Stimulated activated CD4-positive, alpha-beta T cell treated with anti-CD3 and anti-CD28 coated beads, Interleukin-4, amount 100 ng/mL, for 4 hours (primary cell): ENCODE measurements around the gene SLC16A9.
"Not testable (repeated sequence)": the region's sequence is repeated elsewhere in the genome, so short reads cannot be mapped to it uniquely, and the experiment has no call there.

ENCODE experiments used
- DNase-seq, 2 experiments: peaks; one replicate each; pipeline ENCODE4 v3.0.0-alpha.2; 2020

Gene SLC16A9

DNA sequence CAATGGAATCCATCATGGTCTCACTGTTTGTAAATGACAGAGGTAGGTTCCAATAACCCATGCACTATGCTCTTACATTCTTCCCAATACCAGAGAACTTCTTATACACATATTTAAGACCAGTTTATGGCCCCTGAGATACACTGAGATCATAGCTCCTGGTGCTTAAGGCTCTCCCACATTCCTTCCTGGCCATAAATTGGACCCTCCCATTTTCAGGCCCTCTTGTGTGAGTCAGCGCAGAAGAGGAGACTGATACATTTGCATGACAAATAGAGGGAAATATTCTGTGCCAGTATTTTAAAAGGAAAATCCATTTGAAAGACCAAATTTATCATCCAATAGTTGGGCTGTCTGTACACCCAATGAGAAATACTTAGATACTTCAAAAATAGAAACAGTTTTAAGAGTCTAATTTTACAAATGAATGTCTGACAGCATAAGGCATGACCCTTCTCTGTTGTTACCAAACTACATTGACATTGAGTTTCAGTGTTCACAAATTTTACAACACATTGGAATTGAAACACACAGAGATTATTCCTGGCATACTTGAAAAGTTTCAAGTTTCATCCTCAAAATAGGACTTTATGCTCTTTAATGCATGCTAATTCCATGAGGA lies 35.3 kb downstream of the SLC16A9 start:
- DNase-seq: no peak

DNA sequence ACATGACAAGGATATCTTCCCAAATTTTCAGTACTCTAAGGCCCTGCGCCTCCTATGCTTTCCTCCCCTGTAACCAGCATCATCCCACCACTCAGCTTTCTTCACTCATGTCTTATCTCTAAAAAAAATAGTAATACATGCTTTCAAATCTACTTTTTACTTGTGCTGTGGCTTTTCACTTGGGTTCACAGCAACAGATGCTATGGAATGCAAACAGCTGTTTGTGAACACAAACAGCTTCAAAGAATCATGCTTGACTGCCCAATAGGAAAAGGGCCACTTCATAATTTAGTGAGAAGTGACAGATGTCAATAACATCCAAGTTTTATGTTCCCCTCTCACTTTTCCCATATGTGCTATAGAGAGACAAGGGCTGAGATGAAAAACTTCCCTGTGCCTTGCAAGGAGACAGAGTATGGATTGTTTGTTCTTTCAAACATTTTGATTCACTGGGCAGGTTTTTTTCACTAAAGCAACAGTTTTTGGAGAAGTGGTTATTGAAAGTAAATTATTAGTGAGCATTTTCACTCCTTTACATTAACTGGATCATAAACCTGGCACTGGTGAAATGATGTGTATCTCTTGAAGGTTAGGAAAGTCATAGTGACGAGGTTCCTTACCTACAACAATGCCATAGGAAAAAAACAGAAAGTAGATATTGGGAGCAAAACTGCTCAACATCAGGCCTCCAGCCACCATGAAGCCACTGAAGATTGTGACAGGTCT lies 37.3 kb downstream of the SLC16A9 start:
- no peak for DNase-seq

DNA sequence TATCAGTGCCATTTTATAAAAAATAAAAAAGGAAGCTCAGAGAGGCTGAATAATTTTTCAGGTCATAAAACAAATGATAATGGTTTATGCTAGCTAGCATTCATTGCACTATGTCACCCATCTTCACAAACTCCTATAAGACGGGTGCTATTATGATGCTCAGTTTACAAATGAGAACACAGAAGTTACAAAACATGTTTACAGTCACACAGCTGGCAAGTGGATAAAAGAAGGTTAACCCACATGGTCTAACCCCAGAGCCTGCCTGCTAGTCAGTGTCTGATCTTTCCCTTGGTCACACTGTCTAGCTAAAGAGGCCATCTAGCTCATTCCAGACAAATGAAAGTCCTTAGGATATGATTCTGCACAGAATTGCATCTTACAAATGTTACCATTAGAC lies 39.4 kb downstream of the SLC16A9 start:
- no peak for DNase-seq

DNA sequence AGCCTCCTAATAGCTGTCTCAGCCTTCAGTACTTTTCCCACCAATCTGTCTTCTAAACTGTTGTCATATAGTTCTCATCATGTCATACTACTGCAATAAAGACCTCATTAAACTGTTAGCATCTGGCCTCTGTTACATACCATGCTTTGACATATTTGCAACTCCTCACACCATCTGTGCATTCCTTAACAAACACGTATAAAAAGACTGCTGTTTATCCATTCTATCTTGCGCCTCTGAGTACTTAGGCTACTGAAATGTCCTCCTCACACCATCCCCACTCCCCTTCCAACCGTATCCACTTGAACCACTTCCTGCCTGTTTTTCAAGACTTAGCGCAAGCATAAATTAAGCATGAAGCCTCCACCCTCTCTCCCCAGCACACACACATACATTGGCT lies 41.6 kb downstream of the SLC16A9 start:
- DNase-seq: no peak

DNA sequence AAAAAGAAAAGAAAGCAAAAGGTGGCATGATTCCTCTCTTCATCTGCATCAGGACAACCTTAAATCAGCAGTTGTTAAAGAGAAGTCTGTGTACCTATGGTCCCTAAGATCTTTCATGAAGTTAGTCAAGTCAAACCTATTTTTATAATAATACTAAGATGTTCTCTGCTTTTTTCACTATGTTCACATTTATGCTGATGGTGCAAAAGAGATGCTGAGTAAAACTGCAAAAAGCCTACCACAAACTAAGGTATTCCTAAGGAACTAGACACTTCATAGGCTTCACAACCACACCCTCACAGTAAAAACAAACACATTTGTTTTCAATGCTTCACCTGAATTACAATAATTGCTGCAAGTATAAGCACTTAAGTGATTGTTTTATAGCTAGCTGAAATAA lies 43.3 kb downstream of the SLC16A9 start:
- no peak for DNase-seq

DNA sequence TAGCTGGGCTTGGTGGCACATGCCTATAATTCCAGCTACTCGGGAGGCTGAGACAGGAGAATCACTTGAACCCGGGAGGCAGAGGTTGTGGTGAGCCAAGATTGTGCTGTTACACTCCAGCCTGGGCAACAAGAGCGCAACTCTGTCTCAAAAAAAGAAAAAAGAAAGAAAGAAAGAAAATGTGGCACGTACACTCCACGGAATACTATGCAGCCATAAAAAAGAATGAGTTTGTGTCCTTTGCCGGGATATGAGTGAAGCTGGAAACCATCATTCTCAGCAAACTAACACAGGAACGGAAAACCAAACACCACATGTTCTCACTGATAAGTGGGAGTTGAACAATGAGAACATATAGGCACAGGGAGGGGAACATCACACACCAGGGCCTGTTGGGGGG lies 46.4 kb downstream of the SLC16A9 start:
- DNase-seq: not testable (repeated sequence)

DNA sequence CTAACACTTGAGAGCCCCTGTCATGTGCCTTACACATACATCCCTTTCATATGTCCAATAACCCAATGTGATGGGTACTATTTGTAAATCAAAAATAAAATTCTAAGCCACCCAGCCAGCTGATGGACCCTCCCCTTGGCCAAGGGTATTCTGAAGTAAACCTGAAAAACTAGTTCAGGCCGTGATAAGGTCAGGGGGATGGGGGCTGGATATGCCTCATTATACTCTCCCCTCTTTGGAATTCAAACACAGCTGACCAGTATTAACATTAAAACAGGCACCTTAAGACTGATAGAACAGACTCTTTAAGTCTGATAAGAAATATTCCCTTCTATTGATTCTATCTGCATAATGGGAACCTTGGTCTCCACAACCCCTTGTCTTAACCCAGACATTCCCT lies 51.9 kb downstream of the SLC16A9 start:
- no peak for DNase-seq

DNA sequence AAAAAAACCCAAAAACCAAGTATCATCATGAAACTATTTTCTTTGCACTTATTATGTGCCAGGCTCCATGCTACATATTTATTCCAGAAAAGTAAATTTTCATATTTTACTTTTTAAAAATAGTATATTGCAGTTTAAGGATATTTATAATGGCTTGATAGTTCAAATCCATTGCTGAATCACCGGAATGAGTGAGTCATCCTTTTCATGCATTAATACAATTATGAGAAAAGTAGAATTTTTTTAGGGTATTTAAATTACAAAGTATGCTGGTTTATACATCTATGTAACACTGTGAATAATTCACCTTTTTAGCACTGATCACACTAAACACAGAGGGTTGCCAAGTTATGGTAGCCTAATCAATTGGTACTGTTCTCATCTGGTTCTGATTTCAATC lies 54.3 kb downstream of the SLC16A9 start:
- DNase-seq: no peak

DNA sequence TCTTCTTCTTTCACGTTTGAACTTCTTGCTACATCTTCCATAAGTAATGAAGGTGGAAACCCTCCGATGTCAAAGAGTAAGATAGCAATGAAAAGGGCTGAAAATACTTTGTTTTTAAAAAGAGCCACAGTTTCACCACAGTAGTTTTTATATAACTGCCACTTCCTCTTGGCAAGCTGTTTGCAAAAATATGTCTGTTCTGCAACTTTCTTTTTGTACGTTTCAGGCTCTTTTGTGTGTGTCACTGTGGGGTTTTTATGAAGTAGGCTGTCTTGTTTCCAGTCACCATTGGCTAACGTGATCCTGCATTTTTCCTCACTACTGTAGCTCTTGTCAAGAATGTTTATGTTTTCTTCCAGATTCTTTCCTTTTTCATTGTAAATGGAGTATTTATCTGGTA lies 55.6 kb downstream of the SLC16A9 start:
- no peak for DNase-seq

DNA sequence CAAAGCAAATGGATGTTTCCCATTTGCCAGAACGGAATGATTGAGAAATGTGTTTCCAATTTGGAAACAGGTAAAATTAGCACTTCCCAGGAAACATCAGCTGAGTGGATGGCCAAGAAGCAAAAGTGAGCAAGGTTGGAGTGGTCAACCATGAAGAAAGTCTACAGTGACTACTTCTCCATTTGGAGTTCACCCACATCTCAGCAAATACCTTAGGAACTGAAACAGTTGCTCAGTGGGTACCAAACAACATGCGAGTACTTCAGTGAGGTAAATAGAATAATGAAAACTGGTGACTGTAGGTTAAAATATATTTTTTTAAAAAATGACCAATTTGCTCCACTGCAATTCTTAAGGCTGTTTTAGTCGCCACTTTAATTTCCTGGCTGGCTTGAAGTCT lies 57.7 kb downstream of the SLC16A9 start:
- DNase-seq: no peak

DNA sequence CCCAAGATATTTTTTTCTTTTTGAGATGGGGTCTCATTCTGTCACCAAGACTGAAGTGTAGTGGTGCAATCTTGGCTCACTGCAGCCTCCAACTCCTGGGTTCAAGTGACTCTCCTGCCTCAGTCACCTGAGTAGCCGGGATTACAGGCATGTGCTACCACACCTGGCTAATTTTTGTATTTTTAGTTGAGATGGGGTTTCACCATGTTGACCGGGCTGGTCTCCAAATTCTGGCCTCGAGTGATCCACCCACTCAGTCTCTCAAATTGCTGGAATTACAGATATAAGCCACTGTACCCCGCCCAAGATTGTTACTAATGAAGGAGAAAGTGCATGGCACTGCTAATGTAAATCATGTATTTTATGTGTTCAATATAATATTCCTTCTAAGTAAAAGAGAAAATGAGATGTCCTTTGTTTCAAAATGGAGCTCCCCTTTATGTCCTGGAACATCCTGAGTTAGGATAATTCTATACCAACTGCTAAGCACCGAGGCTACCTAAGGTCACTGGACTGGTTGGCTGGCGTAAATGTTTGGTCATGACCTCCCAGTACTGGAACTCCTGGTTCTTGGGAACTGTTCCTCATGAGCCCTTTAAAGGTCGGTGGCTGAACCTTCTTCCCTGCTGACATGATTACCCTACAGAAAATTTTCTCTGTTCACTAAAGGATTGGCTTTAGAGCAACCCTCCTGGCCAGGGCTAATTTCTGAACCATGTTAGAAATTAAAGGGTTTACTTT lies 59.9 kb downstream of the SLC16A9 start:
- no peak for DNase-seq

DNA sequence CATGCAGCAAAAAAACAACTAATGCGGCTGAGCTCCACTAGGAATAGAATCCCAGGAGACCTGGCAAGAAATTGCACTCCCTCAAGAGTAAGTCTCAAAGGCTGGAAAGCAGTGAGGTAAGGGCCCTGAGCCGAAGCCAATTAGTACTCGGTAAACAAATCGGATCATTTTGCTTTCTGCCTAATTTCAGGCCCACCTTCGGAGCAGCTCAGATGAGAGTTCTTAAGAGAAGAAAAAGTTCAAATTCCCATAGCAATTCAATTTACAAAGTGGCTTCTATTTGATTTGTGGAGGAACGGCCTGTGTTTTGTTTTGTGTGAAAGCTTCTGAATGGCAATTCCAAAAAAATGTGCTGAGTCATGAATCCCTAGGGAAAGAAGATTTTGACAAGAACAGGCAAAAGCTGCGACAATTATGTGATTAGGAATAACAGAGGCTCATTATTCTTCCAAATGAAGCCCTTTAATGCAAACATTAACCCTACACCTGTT lies 60.9 kb downstream of the SLC16A9 start:
- DNase-seq: no peak

DNA sequence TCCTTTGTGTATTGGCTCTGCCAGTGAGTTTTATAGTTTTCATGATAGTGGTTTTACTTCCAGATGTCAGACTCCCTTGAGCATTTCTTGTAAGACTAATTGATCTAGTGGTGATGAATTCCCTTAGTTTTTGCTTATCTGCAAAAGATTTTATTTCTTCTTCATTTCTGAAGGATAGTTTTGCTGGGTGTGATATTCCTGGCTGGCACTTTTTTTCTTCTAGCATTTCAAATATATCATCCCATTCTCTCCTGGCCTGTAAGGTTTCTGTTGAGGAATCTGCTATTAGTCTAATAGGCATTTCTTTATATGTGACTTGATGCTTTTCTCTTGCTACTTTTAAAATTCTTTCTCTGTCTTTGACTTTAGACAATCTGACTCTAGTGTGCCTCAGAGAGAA lies 64.8 kb downstream of the SLC16A9 start:
- no peak for DNase-seq

DNA sequence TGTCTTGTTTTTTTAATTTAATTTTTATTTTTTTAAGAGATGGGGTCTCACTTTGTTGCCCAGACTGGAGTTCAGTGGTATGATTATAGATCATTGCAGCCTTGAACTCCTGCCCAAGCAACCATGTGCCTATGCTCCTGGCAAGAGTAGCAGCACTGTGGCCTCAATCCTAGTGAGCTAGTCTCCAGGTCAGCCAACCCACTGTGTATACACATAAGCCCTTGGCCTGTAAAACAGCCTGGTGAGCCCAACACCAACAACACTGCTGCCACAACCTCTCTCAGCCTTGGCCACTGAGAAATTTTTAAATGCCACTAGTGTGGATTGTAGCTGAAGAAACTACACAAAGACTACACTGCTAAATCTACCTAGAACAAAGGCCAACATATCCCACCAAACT lies 68.0 kb downstream of the SLC16A9 start:
- not testable (repeated sequence) for DNase-seq

DNA sequence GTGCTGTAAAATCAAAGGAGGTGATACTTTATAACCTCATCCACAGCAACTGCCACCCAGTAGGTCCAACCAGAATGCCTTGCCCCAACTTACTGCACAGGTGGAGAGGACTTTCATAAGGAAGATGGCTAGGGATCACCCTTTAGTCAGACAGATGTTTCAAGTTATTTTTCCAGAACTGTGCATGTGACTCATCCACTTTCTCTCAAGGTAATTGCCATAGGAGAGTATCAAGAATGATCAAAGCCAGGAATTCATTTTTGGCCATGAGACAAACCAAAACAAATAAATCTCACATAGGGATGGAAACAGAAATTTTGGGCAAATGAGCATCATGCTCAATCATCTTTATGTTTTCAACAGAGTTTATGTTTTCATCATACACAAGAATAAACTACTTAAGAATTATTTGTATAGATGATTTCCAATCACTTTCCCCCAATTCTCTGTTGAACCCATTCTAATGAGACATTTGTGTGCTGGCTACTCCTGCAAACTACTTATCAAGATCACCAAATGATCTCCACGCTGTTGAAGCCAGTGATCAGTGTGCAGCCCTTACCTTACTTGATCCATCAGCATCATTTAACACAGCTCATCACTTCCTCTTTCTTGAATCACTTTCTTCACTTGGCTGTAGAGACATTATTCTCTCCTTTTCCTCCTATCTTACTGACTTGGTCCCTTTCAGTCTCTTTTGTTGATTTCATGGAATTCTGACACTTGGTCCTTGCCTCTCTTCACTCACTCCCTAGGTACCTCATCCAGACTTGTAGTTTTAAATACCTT lies 74.0 kb downstream of the SLC16A9 start:
- DNase-seq: no peak

DNA sequence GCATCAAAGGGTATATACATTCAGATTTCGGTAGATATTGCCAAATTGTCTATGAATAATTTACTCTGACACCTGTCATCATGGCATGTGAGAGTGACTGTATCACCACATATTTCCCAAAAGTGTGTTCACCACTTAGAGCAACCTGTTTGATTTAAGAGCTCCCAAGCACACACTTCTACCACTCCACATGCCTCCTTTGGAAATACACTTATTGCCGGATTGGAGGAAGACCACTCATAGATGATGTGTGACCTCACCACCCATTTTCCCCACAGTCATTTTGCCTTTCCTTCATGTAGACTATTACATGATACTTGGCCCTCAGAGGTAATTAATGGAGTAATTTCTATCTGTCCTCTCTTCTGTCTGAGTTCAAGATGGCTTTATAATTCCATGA lies 75.5 kb downstream of the SLC16A9 start:
- DNase-seq: no peak

DNA sequence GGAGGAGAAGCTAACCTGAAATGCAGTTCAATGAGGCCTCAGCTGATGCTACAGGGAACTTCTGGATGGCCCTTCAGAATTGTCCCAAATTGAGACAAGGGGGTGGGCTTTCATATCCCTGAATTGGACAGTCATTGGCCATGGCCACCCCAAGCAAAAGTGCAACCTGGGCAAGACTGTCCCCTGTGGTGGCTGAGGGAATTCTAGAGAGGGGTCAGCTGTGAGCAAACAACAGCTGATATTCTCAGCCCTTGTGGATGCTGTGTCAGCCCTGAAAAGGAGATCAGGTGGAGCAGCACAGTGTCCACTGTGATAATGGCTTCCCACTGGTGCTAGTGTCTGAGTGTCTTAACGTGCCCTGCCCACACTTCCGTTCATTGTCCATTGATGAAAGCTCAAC lies 76.6 kb downstream of the SLC16A9 start:
- DNase-seq: no peak

DNA sequence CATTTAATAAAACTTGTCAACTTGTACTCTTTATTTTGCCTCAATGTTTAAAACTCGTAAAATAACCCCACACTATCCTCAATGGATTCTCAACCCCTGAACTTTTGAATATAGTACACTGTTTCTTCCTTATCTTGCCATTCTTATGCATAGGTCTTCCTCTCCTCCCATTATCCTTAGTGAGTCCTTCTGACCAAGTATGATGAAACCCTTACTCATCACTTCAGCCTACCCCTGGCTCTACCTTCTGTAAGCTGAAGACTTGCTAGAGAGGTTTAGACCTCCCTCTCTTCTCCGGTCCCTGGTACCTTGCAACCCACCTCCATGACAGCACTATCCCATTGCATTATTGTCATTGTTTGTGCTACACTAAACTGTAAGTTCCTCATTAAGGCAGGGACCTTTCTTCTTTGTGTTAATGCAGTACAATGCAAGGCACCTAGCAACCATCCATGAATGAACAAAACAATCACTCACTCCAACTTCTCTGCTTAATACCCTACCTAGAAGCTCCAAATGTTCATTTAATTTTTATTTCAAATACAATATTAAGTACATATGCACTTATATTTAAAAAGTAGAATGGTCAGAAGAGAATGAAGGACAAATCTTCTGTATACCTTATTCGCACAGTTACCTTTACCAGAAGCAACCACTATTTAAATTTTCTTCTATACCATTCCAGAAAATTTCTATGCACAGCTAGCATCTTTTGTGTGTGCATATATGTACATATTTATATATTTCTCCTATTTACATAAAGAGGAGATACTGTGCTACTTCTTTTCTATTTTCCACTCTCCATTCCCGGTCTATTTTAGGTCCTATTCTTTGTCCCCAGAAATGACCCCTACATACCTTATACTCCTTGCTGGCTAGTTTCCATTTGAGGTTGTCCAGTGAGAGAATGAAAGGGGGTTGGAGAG lies 77.5 kb downstream of the SLC16A9 start:
- DNase-seq: no peak

DNA sequence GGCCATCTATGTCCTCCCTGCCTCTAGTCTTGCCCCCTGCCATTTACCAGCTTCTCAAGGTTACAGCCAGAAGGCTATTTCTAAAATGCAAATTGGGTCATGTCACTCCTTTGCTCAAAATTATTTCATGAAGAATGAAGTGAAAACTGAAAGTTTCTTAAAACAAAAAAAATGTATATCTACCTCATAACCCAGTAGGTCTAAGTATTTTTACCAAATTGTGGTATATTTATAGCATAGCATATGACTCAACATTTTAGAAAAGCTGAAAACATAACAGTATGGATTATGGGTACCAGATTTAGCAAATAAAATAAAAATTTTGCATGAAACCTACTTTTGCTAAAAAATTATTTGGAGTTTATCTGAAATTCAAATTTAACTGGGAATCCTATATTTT lies 78.4 kb downstream of the SLC16A9 start:
- DNase-seq: no peak

DNA sequence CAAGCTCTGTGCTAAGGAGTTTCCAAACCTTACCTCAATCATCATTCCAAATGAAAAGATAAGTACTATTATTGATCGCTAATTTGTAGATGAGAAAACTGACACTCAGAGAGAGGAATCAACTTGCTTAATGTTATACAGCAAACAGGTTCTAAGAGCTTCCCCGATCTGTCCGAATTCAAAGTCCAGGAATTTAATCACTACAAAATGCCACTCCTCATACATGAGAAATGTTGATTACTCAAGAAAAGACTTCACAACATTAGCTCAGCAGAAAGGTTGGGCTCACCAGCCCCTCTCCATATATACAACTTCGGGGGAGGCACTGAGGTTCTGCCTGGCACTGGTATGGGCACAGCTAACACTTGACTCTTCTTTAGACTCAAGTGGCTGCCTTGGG lies 80.7 kb downstream of the SLC16A9 start:
- DNase-seq: no peak

DNA sequence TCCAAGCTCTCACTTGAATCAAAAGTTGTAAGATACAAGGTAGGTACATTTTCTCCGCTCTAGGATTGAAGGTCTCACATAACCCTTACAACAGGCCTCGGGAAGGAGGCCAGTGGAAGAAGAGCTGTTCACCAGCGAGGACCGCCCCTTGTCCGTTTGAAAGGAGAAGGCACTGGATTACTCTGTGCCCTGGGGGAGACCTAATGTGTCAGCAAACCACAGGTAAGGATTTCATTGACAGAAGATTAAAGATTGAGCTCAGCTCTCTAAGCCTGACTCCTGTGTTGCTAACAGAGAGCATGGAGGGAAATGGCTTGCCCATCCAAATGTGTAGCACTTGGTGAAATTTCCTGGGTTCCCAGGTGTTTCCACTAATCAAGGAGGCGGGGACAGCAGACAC lies 81.2 kb downstream of the SLC16A9 start:
- no peak for DNase-seq

DNA sequence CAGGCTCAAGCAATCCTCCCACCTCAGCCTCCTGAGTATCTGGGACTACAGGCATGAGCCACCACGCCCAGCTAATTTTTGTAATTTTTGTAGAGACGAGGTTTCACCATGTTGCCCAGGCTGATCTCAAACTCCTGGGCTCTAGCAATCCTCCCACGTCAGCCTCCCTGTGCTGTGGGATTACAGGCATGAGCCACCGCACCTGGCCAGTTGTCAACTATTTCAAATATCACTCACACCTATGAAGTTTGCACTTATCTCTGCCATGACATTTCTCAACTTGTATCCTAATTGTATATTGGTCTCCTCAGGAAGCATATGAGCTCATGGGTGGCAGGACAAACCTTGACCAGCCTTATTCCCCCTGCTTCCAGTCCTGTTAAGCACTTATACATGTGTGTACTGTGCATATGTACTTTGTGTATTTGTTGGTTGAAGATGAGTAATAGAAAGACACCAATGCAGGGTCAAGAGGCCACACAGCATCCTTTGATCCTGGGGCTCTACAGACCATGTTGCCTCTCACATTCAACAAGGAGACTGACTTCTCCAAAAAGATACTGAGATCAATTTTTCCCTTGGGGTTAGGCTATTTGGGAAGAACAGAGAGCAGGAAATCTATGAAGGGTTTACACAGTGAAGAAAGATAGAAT lies 82.2 kb downstream of the SLC16A9 start:
- no peak for DNase-seq
